Measurements from ENCODE around the gene ANXA2.

ANXA2 gene

DNA sequence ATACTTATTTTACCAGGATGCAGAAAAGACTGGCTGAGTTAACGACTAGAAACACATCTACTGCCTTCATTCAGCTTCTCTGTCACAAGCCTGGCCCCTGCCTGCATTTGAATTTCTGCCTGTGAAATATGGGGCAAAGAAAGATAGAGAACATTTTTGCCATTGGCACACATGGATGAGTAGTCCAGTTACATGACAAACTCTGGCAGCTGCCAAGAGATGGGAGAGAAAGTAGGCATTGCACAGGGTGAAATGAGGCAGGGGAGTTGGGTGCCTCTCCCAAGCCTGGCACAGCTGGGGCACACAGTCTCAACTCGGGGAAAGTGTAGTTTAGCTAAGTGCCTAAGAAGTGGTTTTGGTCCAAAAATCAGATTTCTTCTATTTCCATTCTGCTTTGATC, 24.0 kb downstream of the ANXA2 start:
- TF ChIP-seq, protein P1, sequence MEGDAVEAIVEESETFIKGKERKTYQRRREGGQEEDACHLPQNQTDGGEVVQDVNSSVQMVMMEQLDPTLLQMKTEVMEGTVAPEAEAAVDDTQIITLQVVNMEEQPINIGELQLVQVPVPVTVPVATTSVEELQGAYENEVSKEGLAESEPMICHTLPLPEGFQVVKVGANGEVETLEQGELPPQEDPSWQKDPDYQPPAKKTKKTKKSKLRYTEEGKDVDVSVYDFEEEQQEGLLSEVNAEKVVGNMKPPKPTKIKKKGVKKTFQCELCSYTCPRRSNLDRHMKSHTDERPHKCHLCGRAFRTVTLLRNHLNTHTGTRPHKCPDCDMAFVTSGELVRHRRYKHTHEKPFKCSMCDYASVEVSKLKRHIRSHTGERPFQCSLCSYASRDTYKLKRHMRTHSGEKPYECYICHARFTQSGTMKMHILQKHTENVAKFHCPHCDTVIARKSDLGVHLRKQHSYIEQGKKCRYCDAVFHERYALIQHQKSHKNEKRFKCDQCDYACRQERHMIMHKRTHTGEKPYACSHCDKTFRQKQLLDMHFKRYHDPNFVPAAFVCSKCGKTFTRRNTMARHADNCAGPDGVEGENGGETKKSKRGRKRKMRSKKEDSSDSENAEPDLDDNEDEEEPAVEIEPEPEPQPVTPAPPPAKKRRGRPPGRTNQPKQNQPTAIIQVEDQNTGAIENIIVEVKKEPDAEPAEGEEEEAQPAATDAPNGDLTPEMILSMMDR (IDR thresholded peaks at IDR 0.05; ENCODE audit: low read depth, low read length): no peak

GRCh38 chr15:60373327-60373726, 24.5 kb downstream of the ANXA2 start:
- no peak for DNase-seq (ENCODE audit: extremely low read depth, low read depth)
- TF ChIP-seq, protein P1 (IDR thresholded peaks at IDR 0.05; ENCODE audit: low read depth, low read length): no peak

More for the DNA sequence above, 24.0 kb downstream of the ANXA2 start:
- no peak for DNase-seq (ENCODE audit: extremely low read depth, low read depth)

DNA sequence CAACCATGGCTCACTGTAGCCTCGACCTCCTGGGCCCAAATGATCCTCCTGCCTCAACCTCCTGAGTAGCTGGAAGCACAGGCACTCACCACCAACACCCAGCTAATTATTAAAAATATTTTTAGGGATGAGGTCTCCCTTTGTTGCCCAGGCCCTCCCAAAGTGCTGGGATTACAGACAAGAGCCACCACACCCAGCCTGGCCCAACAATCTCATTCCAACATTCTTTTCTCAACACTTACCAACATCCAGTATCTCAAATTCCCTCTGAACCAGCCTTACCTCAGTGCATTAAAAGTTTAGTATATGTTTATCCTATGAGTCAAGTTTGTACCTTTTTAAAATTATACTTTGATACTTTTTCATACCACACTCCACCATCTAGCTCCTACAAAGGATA, 25.0 kb downstream of the ANXA2 start:
- TF ChIP-seq, protein P1 (IDR thresholded peaks at IDR 0.05; ENCODE audit: low read depth, low read length): no peak
- no peak for DNase-seq (ENCODE audit: extremely low read depth, low read depth)

GRCh38 chr15:60372227-60372626, 25.6 kb downstream of the ANXA2 start:
- DNase-seq (ENCODE audit: extremely low read depth, low read depth): no peak

GRCh38 chr15:60371175-60372051, 26.4 kb downstream of the ANXA2 start:
- DNase-seq (ENCODE audit: extremely low read depth, low read depth): peak; percentile 95
- TF ChIP-seq, protein P1 (IDR thresholded peaks at IDR 0.05; ENCODE audit: low read depth, low read length): no peak

More at GRCh38 chr15:60372227-60372626, 25.6 kb downstream of the ANXA2 start:
- TF ChIP-seq, protein P1 (IDR thresholded peaks at IDR 0.05; ENCODE audit: low read depth, low read length): no peak

- TF ChIP-seq, protein P1 (IDR thresholded peaks at IDR 0.05; ENCODE audit: low read depth, low read length): no peak
- DNase-seq (ENCODE audit: extremely low read depth, low read depth): no peak
Observed at GRCh38 chr15:60370869-60371136, 27.0 kb downstream of the ANXA2 start.

DNA sequence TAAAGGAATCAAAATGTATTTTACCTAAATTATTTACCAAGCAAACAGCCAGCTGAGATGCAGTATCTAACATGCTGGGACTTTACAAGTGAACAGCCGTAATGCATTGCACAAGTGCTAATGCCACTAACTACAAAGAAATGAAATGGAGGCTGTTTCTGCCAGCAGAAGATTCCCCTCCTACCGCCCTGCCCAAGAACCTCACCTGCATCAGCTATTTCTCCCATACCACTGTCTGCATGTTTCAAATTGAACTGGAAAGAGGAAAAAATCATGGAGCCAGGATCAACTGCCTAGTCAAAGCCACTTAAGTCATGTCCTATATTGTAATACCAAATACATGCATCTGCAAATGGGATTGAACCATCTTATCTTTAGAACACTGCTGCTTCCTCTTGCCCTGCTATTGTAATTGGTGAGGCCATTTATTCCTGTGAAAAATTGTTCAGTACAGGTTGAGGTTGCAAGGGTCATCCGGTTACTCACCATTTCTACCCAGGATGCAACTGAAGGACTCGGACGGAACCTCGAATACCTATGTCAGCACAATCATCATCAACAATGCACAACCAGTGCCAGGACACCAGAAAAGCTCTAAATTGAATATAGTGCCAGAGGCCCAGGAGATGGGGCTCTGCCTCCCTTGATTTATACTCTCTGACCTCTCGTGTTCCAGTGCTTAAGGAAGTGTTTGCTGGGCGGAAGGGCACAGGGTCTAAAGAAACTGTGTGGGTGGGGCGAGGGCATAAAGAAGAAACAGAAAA, 27.5 kb downstream of the ANXA2 start:
- TF ChIP-seq, protein P1 (IDR thresholded peaks at IDR 0.05; ENCODE audit: low read depth, low read length): no peak
- no peak for DNase-seq (ENCODE audit: extremely low read depth, low read depth)

Data from AG09319 (cell line).